Endothelial cell of umbilical vein (primary cell): Measurements from ENCODE around the gene PPIP5K1. TPM values are rescaled to one million over a fixed set of nuclear protein-coding genes. Genes with fewer than 3 reads are reported as not detected.

Experiments used
- BruUV-seq: library from RNA; stranded (reverse); fragments of 400-500 nt; replicated peaks from 2 replicates; lab custom pipeline; 2021; lab: Mats Ljungman, UMichigan
- CTCF ChIA-PET: fragments of 300-600, 350-600 bp; sonication (Branson Sonifier 250); formaldehyde crosslinking; loops from one replicate; lab custom pipeline; 2021; ENCODE audit warnings: antibody characterized with exemption, inconsistent platforms; lab: Charles Lee
- POLR2A ChIA-PET: fragments of 300-600, 350-600 bp; sonication (Branson Sonifier 250); formaldehyde crosslinking; loops from one replicate; lab custom pipeline; 2021; ENCODE audit warnings: antibody characterized with exemption, inconsistent platforms; lab: Charles Lee
- DNase-seq: peaks from one replicate; pipeline ENCODE4 v3.0.0-alpha.2; 2011; ENCODE audit warnings: low read depth, low spot score
- FAIRE-seq: peaks from 2 replicates; lab custom pipeline; 2011; peaks lifted over from hg19 to GRCh38; lab: Jason Lieb, UNC
- H2AFZ ChIP-seq: 2 replicates; pipeline ENCODE4 v1.6.0; 2012; ENCODE audit warnings: low read depth, low read length, control low read depth, inconsistent platforms
- H3K27ac ChIP-seq: 2 replicates; pipeline ENCODE4 v1.5.1; 2011; ENCODE audit warnings: low read depth, mild to moderate bottlenecking, control low read depth, low read length, moderate library complexity; ENCODE audit not compliant: insufficient read depth
- H3K27me3 ChIP-seq, 2 experiments: 2 replicates each; pipeline versions ENCODE4 v1.6.0 to v1.6.1; 2011; ENCODE audit warnings: low read length in 2 of 2, mixed read lengths in 1 of 2; ENCODE audit not compliant: control insufficient read depth in 2 of 2, insufficient read depth in 2 of 2
- H3K36me3 ChIP-seq, 2 experiments: 2 replicates in 1 of 2; 3 replicates in 1 of 2; pipeline ENCODE4 v1.5.1; 2011; ENCODE audit warnings: low read length in 2 of 2, mild to moderate bottlenecking in 1 of 2, moderate library complexity in 1 of 2; ENCODE audit not compliant: control insufficient read depth in 2 of 2, insufficient read depth in 2 of 2; ENCODE audit errors: extremely low read depth in 1 of 2
- H3K4me1 ChIP-seq: 3 replicates; pipeline ENCODE4 v1.5.1; 2011; ENCODE audit warnings: mild to moderate bottlenecking, low read length; ENCODE audit not compliant: control insufficient read depth, insufficient read depth; ENCODE audit errors: extremely low read depth
- H3K4me2 ChIP-seq: 2 replicates; pipeline ENCODE4 v1.6.1; 2011; ENCODE audit warnings: low read length, control low read depth, mixed read lengths; ENCODE audit not compliant: insufficient read depth
- H3K4me3 ChIP-seq, 3 experiments: fragments of 200-600 bp in 1 of 3; sonication (generic), shearing (Covaris generic) in 1 of 3; replicated peaks in 1 of 3; 2 replicates each; pipeline ENCODE4 v1.5.1; 2011 to 2016; ENCODE audit warnings: control low read depth in 3 of 3, low read length in 3 of 3, mild to moderate bottlenecking in 2 of 3, inconsistent platforms in 1 of 3, low read depth in 1 of 3, moderate library complexity in 1 of 3; ENCODE audit not compliant: insufficient read depth in 1 of 3
- H3K79me2 ChIP-seq: 2 replicates; pipeline ENCODE4 v1.6.0; 2012; ENCODE audit warnings: low read length, inconsistent platforms; ENCODE audit not compliant: control insufficient read depth, insufficient read depth
- H3K9ac ChIP-seq: replicated peaks from 2 replicates; pipeline ENCODE3; 2011; ENCODE audit warnings: low read length, control low read depth; ENCODE audit not compliant: insufficient read depth; ENCODE audit errors: extremely low read depth
- H3K9me1 ChIP-seq: replicated peaks from 3 replicates; pipeline ENCODE4 v1.6.0; 2011; ENCODE audit warnings: mild to moderate bottlenecking, low read length; ENCODE audit not compliant: control insufficient read depth, insufficient read depth; ENCODE audit errors: extremely low read depth
- H3K9me3 ChIP-seq: replicated peaks from 2 replicates; pipeline ENCODE4 v1.5.1; 2012; ENCODE audit warnings: low read length, inconsistent platforms; ENCODE audit not compliant: control insufficient read depth, insufficient read depth
- H4K20me1 ChIP-seq: replicated peaks from 2 replicates; pipeline ENCODE3; 2011; ENCODE audit warnings: mild to moderate bottlenecking, low read length; ENCODE audit not compliant: control insufficient read depth, insufficient read depth; ENCODE audit errors: extremely low read depth
- CTCF ChIP-seq, 2 donors: IDR thresholded peaks; 1 replicate in 1 of 2; 2 replicates in 1 of 2; pipeline ENCODE4 v1.5.1; 2011; ENCODE audit warnings: low read length in 2 of 2, mild to moderate bottlenecking in 2 of 2, moderate library complexity in 2 of 2, control low read depth in 1 of 2, inconsistent platforms in 1 of 2, low read depth in 1 of 2; ENCODE audit not compliant: insufficient read depth in 1 of 2; ENCODE audit errors: extremely low read depth in 1 of 2
- EZH2 ChIP-seq: IDR thresholded peaks from 2 replicates; pipeline ENCODE4 v1.6.1; 2012; ENCODE audit warnings: borderline replicate concordance, low read depth, mild to moderate bottlenecking, moderate library complexity, low read length, inconsistent platforms; ENCODE audit not compliant: severe bottlenecking
- FOS ChIP-seq: IDR thresholded peaks from 2 replicates; pipeline ENCODE4 v1.6.1; 2011; ENCODE audit warnings: mild to moderate bottlenecking, low read length, moderate library complexity, borderline replicate concordance; ENCODE audit not compliant: insufficient read depth
- GATA2 ChIP-seq: IDR thresholded peaks from 2 replicates; pipeline ENCODE4 v1.7.0; 2011; ENCODE audit warnings: low read depth, mild to moderate bottlenecking, moderate library complexity, mixed read lengths, low read length; ENCODE audit not compliant: insufficient read length, insufficient read depth
- JUN ChIP-seq: IDR thresholded peaks from 2 replicates; pipeline ENCODE4 v1.6.1; 2011; ENCODE audit warnings: borderline replicate concordance, low read depth; ENCODE audit not compliant: insufficient read length, insufficient read depth
- MAX ChIP-seq: IDR thresholded peaks from 2 replicates; pipeline ENCODE4 v1.6.1; 2011; ENCODE audit not compliant: insufficient read depth, insufficient read length
- MYC ChIP-seq: IDR thresholded peaks from one replicate; pipeline ENCODE4 v1.6.1; 2011; ENCODE audit warnings: mild to moderate bottlenecking, low read depth, low read length
- POLR2A ChIP-seq: IDR thresholded peaks from 2 replicates; pipeline ENCODE4 v1.6.1; 2012; ENCODE audit warnings: low read depth, mild to moderate bottlenecking, control low read depth, low read length
- POLR2AphosphoS5 ChIP-seq: IDR thresholded peaks from 2 replicates; pipeline ENCODE4 v1.6.1; 2012; ENCODE audit warnings: low read depth, mild to moderate bottlenecking, control low read depth, low read length, moderate library complexity; ENCODE audit not compliant: insufficient read depth
- dilution Hi-C: fragments of 300-500 bp; cut with MboI; formaldehyde crosslinking; loops from one replicate; pipeline ENCODE4 v1.15.0; 2019; ENCODE audit warnings: low sequenced_read_pairs; ENCODE audit not compliant: extremely low pct_ligation_motif_present
- intact Hi-C: fragments of 100-400 bp; cut with micrococcal nuclease; formaldehyde crosslinking; loops from one replicate; pipeline ENCODE4 v1.10.0; 2022
- polyA plus RNA-seq, 4 experiments: library from polyadenylated mRNA; depleted of rRNA in 3 of 4; stranded (reverse) in 3 of 4; unstranded in 1 of 4; fragments of >200 nt; gene quantifications; 2 replicates each; pipeline versions ENCODE4 v1.2.1 to v1.2.3, GENCODE V29; 2011 to 2012; ENCODE audit warnings: missing spikeins in 1 of 4
- total RNA-seq: library from RNA; stranded (reverse); gene quantifications from 2 replicates; pipeline ENCODE4 v1.2.3, GENCODE V29; 2021

The PPIP5K1 gene
- total and polyA plus RNA-seq, 2 donors (not counting 3 experiments of a cell fraction or from before 2014, with no cell fraction given): 22.2 to 35.3 TPM

- DNase-seq (no peak), FAIRE-seq (no peak)
- H3K9me1 ChIP-seq: no peaks in the 10 kb centered on the region
- peaks cover 8% of the 10 kb centered on the region for H3K4me1 ChIP-seq
- CTCF ChIA-PET: no interaction called here
- H3K36me3 ChIP-seq: no peaks in the 10 kb centered on the region
- POLR2A ChIA-PET: no interaction called here
- H3K9ac ChIP-seq: no peak overlapping the region
- H3K9me3 ChIP-seq: no peaks in the 10 kb centered on the region
- H3K27ac ChIP-seq: no peak overlapping the region
- no peak for TF ChIP-seq EZH2
- no peak for TF ChIP-seq MYC
- TF ChIP-seq GATA2: no peak
- TF ChIP-seq MAX: no peak
- no peak for TF ChIP-seq POLR2AphosphoS5
- no peak for TF ChIP-seq JUN
- TF ChIP-seq POLR2A: no peak
- TF ChIP-seq FOS: no peak
- TF ChIP-seq CTCF (IDR thresholded peaks at IDR 0.05; ENCODE audit: extremely low read depth in 1 of 2, insufficient read depth in 1 of 2, low read depth in 1 of 2, low read length in 2 of 2): no peak
- H3K79me2 ChIP-seq: no peaks in the 10 kb centered on the region
- dilution Hi-C loops (no loop called here), intact Hi-C loops (no loop called here)
- H3K4me3 ChIP-seq: no peak overlapping the region
- no peak overlapping the region for H3K4me2 ChIP-seq
- no peaks in the 10 kb centered on the region for H4K20me1 ChIP-seq
- H3K27me3 ChIP-seq: peaks cover 0 to 6% of the 10 kb centered on the region in 2 experiments
- BruUV-seq: no TSS peak
- H2AFZ ChIP-seq: no peak overlapping the region
These were observed 68.6 kb downstream of the PPIP5K1 start for GRCh38 chr15:43521419-43521818.
